Hepatocyte (in vitro differentiated cells): Measurements from ENCODE around the gene SLC25A25. TPM values are rescaled to one million over a fixed set of nuclear protein-coding genes. Genes with fewer than 3 reads are reported as not detected.

Source experiments
- DNase-seq: peaks from one replicate; pipeline ENCODE4 v3.0.0-alpha.2; 2016; ENCODE audit warnings: low spot score
- H2AFZ ChIP-seq: fragments of 200-600 bp; sonication (generic); 2 replicates; pipeline ENCODE4 v1.6.0; 2016; ENCODE audit warnings: antibody characterized with exemption, mild to moderate bottlenecking
- H3K27ac ChIP-seq: fragments of 200-600 bp; sonication (generic); 2 replicates; pipeline ENCODE4 v1.5.1; 2016; ENCODE audit warnings: mild to moderate bottlenecking
- H3K27me3 ChIP-seq: fragments of 200-600 bp; sonication (generic); 2 replicates; pipeline ENCODE4 v1.6.1; 2016
- H3K36me3 ChIP-seq: fragments of 200-600 bp; sonication (generic); replicated peaks from 2 replicates; pipeline ENCODE4 v1.5.1; 2016; ENCODE audit warnings: low read depth; ENCODE audit not compliant: insufficient read depth
- H3K4me1 ChIP-seq: fragments of 200-600 bp; sonication (generic); 2 replicates; pipeline ENCODE4 v1.5.1; 2016; ENCODE audit warnings: mild to moderate bottlenecking, moderate library complexity; ENCODE audit not compliant: insufficient read depth
- H3K4me2 ChIP-seq: fragments of 200-600 bp; sonication (generic); 2 replicates; pipeline ENCODE4 v1.6.0; 2016
- H3K4me3 ChIP-seq: fragments of 200-600 bp; sonication (generic); 2 replicates; pipeline ENCODE4 v1.5.1; 2016; ENCODE audit warnings: mild to moderate bottlenecking
- H3K79me2 ChIP-seq: fragments of 200-600 bp; sonication (generic); 2 replicates; pipeline ENCODE4 v1.6.0; 2017; ENCODE audit warnings: mild to moderate bottlenecking
- H3K9me2 ChIP-seq: fragments of 200-600 bp; sonication (generic); replicated peaks from 2 replicates; pipeline ENCODE4 v1.6.0; 2017; ENCODE audit warnings: mild to moderate bottlenecking; ENCODE audit not compliant: insufficient read depth
- H3K9me3 ChIP-seq: fragments of 200-600 bp; sonication (generic); 2 replicates; pipeline ENCODE4 v1.5.1; 2016; ENCODE audit warnings: low read depth, mild to moderate bottlenecking
- H4K20me1 ChIP-seq: fragments of 200-600 bp; sonication (generic); 2 replicates; pipeline ENCODE4 v1.6.0; 2016; ENCODE audit warnings: mild to moderate bottlenecking; ENCODE audit not compliant: insufficient read depth, poor library complexity, severe bottlenecking
- EZH2 ChIP-seq: fragments of 200-600 bp; sonication (generic); IDR thresholded peaks from 2 replicates; pipeline ENCODE4 v1.6.1; 2016; ENCODE audit warnings: antibody characterized with exemption, mild to moderate bottlenecking, borderline replicate concordance
- EZH2phosphoT487 ChIP-seq: fragments of 200-600 bp; sonication (generic); IDR thresholded peaks from one replicate; pipeline ENCODE4 v1.6.1; 2018; ENCODE audit warnings: antibody characterized with exemption, mild to moderate bottlenecking, low read depth, moderate library complexity; ENCODE audit not compliant: unreplicated experiment, severe bottlenecking
- WGBS: methylation state at CpG from one replicate; pipeline ENCODE4 v1.1.6; 2016; ENCODE audit warnings: low lambda C conversion rate; ENCODE audit errors: missing lambda C conversion rate; 5-methylcytosine and 5-hydroxymethylcytosine counted together
- polyA plus RNA-seq: library from polyadenylated mRNA; unstranded; fragments of >200 nt; fragmentation: Nextera tagmentation; extraction: Ambion mirVana; gene quantifications from 2 replicates; pipeline ENCODE4 v1.2.1, GENCODE V29; 2016
- total RNA-seq: library from RNA; depleted of rRNA; stranded (reverse); fragments of >200 nt; gene quantifications from 2 replicates; pipeline ENCODE4 v1.2.3, GENCODE V29; 2014
- TF ChIP-seq, protein P1 (sequence below): fragments of 200-600 bp; sonication (generic); IDR thresholded peaks from 2 replicates; pipeline ENCODE4 v1.5.1; 2016; ENCODE audit warnings: antibody characterized with exemption, mild to moderate bottlenecking; ENCODE audit not compliant: poor library complexity

Gene SLC25A25
- total and polyA plus RNA-seq, 2 experiments from 2014 or later = 51.0 to 62.3 TPM

DNA sequence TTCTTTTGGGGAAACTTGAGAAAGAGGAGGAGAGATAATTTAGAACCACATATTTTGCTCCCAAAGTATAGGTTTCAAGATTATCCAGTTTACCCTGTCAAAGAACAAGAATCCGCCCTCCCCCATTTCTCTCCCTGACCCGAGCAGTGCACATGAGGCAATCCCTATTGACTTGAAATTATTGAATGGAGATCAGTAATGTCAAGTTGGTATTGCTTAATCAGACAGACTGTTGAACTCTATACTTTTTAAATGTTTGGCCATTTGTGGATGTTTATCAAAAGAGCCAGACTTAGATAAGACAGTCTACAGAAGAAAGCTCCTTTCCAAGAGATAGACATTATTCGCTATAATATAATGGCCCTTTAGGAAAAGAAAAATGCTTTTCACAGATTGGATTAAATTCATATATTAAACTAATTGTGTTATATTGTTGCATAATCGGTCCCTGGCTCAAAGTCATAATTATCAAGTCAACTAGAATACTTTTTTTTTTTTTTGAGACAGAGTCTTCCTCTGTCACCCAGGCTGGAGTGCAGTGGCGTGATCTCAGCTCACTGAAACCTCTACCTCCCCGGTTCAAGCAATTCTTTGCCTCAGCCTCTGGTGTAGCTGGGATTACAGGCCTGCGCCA is 5.3 kb downstream of the SLC25A25 start:
- Histone ChIP-seq H3K4me2 (peak overlapping the region; percentile 58), H3K79me2 (peaks cover 79% of the 10 kb centered on the region), H2AFZ (no peak overlapping the region), H3K9me2 (no peaks in the 10 kb centered on the region), H3K4me1 (peaks cover 43% of the 10 kb centered on the region), H3K4me3 (no peak overlapping the region), H3K27me3 (no peaks in the 10 kb centered on the region), H4K20me1 (no peaks in the 10 kb centered on the region), H3K36me3 (no peaks in the 10 kb centered on the region), H3K9me3 (no peaks in the 10 kb centered on the region), H3K27ac (peak overlapping the region; percentile 88)
- 74% methylated on average over 7 of the region's 7 CpGs for WGBS
- no peak for TF ChIP-seq EZH2phosphoT487
- TF ChIP-seq EZH2 = no peak
- TF ChIP-seq, protein P1, sequence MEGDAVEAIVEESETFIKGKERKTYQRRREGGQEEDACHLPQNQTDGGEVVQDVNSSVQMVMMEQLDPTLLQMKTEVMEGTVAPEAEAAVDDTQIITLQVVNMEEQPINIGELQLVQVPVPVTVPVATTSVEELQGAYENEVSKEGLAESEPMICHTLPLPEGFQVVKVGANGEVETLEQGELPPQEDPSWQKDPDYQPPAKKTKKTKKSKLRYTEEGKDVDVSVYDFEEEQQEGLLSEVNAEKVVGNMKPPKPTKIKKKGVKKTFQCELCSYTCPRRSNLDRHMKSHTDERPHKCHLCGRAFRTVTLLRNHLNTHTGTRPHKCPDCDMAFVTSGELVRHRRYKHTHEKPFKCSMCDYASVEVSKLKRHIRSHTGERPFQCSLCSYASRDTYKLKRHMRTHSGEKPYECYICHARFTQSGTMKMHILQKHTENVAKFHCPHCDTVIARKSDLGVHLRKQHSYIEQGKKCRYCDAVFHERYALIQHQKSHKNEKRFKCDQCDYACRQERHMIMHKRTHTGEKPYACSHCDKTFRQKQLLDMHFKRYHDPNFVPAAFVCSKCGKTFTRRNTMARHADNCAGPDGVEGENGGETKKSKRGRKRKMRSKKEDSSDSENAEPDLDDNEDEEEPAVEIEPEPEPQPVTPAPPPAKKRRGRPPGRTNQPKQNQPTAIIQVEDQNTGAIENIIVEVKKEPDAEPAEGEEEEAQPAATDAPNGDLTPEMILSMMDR = no peak
- DNase-seq = no peak

GRCh38 chr9:128077847-128078503 is 9.9 kb downstream of the SLC25A25 start:
- Histone ChIP-seq H3K9me2 (no peaks in the 10 kb centered on the region), H3K4me1 (peaks cover 56% of the 10 kb centered on the region), H3K27me3 (no peaks in the 10 kb centered on the region), H3K4me2 (peak overlapping the region; percentile 63), H3K27ac (peak overlapping the region; percentile 88), H3K36me3 (no peaks in the 10 kb centered on the region), H3K4me3 (no peak overlapping the region), H3K9me3 (no peaks in the 10 kb centered on the region), H3K79me2 (peaks cover 60% of the 10 kb centered on the region), H4K20me1 (no peaks in the 10 kb centered on the region), H2AFZ (no peak overlapping the region)
- no peak for DNase-seq
- TF ChIP-seq, protein P1 = no peak
- TF ChIP-seq EZH2 (no peak), EZH2phosphoT487 (no peak)
- WGBS = 90% methylated on average over 7 of the region's 7 CpGs

DNA sequence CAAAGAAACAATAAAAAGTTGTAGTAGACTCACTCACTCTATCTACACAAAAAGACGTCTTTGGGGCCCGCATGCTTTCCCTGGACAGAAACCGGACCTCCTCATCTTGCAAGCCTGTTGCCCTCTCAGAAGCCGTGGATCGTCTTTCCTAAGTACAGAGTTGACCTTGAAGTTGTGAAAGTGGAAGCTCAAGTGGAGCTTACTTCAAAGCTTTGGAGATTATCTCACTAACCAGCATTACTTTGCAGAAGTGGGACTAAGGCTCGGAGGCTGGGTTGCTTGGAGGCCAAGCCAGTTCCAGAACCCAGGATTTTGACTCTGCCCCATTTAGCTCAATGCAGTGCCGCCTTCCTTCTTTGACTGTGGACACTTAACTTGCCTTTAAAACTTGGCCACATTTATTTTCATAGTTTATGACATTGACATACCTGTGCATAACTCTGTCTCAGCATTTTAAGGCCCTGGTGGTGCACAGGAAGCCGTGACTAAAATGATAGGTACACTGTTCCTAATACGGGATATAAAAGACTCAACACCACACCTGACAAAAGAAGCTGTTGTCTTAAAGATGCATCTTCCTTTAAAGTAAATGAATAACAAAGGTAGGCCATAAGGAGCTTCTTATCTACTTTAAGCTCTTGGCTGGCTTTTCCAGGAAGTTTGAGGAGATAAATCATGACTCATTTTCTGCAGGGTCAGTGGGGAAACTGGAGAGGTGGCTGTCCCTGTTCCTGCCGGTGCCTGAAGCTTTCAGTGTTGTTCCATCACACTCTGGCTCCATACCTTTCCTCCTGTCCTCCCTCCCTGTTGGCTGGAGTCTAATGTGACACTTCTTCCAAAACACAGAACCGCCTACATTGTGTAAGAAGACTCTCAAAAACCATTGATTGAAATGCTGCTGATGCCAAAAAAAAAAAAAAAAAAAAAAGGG is 10.7 kb downstream of the SLC25A25 start:
- no peak overlapping the region for H2AFZ ChIP-seq
- TF ChIP-seq EZH2phosphoT487 (no peak), EZH2 (no peak)
- TF ChIP-seq, protein P1 = no peak
- H3K4me3 ChIP-seq = no peak overlapping the region
- DNase-seq = peak; percentile 79
- no peaks in the 10 kb centered on the region for H3K36me3 ChIP-seq
- H3K9me3 ChIP-seq = no peaks in the 10 kb centered on the region
- peaks cover 50% of the 10 kb centered on the region for H3K4me1 ChIP-seq
- no peaks in the 10 kb centered on the region for H3K27me3 ChIP-seq
- no peaks in the 10 kb centered on the region for H4K20me1 ChIP-seq
- peaks cover 60% of the 10 kb centered on the region for H3K79me2 ChIP-seq
- 41% methylated on average over 11 of the region's 11 CpGs for WGBS
- H3K9me2 ChIP-seq = no peaks in the 10 kb centered on the region
- H3K27ac ChIP-seq = peak overlapping the region; percentile 88
- H3K4me2 ChIP-seq = peak overlapping the region; percentile 63
